GM12878 (cell line): ENCODE measurements around the gene CACNA2D3.

Source experiments
- BACH1 ChIP-seq: fragments of 450-650 bp; IDR thresholded peaks from 2 replicates; pipeline ENCODE4 v1.6.1; 2017; ENCODE audit warnings: mild to moderate bottlenecking, borderline replicate concordance
- EP300 ChIP-seq, 2 experiments: fragments of 150-350 bp in 1 of 2; IDR thresholded peaks; 2 replicates each; pipeline ENCODE4 v1.6.1; 2011 to 2012; ENCODE audit warnings: low read depth in 2 of 2, low read length in 2 of 2, borderline replicate concordance in 1 of 2, improper control_type of control experiment in 1 of 2, inconsistent platforms in 1 of 2; ENCODE audit not compliant: control insufficient read depth in 1 of 2
- NBN ChIP-seq: fragments of 450-650 bp; IDR thresholded peaks from 2 replicates; pipeline ENCODE4 v1.6.1; 2016
- RELA ChIP-seq: fragments of 450-650 bp; IDR thresholded peaks from 2 replicates; pipeline ENCODE4 v1.8.0; 2014; ENCODE audit warnings: borderline replicate concordance; ENCODE audit not compliant: partially characterized antibody
- RFX5 ChIP-seq: IDR thresholded peaks from 2 replicates; pipeline ENCODE4 v1.6.1; 2011; ENCODE audit warnings: low read depth, low read length, improper control_type of control experiment
- SPI1 ChIP-seq: IDR thresholded peaks from 2 replicates; pipeline ENCODE4 v1.6.1; 2011; ENCODE audit warnings: low read depth, mild to moderate bottlenecking, low read length, moderate library complexity, borderline replicate concordance; ENCODE audit not compliant: insufficient read depth
- STAT3 ChIP-seq: IDR thresholded peaks from 2 replicates; pipeline ENCODE4 v1.6.1; 2011; ENCODE audit warnings: low read depth, low read length, improper control_type of control experiment
- ZNF24 ChIP-seq: fragments of 450-650 bp; IDR thresholded peaks from 2 replicates; pipeline ENCODE4 v1.6.1; 2017; ENCODE audit warnings: antibody characterized with exemption, mild to moderate bottlenecking
- ZNF274 ChIP-seq: IDR thresholded peaks from one replicate; pipeline ENCODE4 v1.8.0; 2011; ENCODE audit not compliant: insufficient read length, insufficient read depth
- TF ChIP-seq, protein P1 (sequence below), 3 experiments: IDR thresholded peaks in 2 of 3; conservative IDR thresholded peaks in 1 of 3; 2 replicates each; pipeline ENCODE4 v1.5.1; 2011; ENCODE audit warnings: low read depth in 3 of 3, low read length in 3 of 3, mild to moderate bottlenecking in 3 of 3, control low read depth in 2 of 3, moderate library complexity in 2 of 3, inconsistent platforms in 1 of 3, mixed read lengths in 1 of 3; ENCODE audit not compliant: control insufficient read depth in 2 of 3, insufficient read depth in 1 of 3; ENCODE audit errors: extremely low read depth in 1 of 3

DNA sequence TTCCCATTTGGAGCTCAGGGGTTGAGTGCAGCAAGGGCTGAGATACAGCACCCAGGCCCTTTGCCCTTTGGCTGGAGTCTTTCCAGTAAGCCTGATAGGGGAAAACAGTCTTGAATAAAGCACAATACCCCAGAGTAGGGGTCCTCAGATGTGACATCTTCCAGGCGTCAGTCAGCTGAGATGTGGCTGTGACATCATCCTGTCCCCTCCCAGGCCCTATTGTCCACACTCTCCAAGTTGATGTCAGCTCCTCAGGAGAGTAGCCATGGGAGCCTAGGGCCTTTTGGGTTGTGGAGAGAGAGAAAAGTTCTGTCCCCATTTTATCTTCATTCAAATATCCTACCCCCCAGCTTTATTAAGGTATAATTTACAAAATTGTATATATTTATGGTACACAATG is 92.5 kb downstream of the CACNA2D3 start:
- TF ChIP-seq RFX5: no peak
- no peak for TF ChIP-seq STAT3
- TF ChIP-seq, protein P1, sequence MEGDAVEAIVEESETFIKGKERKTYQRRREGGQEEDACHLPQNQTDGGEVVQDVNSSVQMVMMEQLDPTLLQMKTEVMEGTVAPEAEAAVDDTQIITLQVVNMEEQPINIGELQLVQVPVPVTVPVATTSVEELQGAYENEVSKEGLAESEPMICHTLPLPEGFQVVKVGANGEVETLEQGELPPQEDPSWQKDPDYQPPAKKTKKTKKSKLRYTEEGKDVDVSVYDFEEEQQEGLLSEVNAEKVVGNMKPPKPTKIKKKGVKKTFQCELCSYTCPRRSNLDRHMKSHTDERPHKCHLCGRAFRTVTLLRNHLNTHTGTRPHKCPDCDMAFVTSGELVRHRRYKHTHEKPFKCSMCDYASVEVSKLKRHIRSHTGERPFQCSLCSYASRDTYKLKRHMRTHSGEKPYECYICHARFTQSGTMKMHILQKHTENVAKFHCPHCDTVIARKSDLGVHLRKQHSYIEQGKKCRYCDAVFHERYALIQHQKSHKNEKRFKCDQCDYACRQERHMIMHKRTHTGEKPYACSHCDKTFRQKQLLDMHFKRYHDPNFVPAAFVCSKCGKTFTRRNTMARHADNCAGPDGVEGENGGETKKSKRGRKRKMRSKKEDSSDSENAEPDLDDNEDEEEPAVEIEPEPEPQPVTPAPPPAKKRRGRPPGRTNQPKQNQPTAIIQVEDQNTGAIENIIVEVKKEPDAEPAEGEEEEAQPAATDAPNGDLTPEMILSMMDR (IDR thresholded peaks at IDR 0.05 in 2 of 3, conservative IDR thresholded peaks at IDR 0.05 in 1 of 3; ENCODE audit: control insufficient read depth in 2 of 3, extremely low read depth in 1 of 3, insufficient read depth in 1 of 3, low read depth in 3 of 3, low read length in 3 of 3): no peak
- TF ChIP-seq ZNF24: no peak
- no peak for TF ChIP-seq ZNF274
- TF ChIP-seq NBN: no peak
- TF ChIP-seq BACH1: no peak
- TF ChIP-seq RELA: no peak
- TF ChIP-seq SPI1: no peak
- TF ChIP-seq EP300 (IDR thresholded peaks at IDR 0.05; ENCODE audit: borderline replicate concordance in 1 of 2, control insufficient read depth in 1 of 2, low read depth in 2 of 2, low read length in 2 of 2): no peak
